Stimulated activated CD8-positive, alpha-beta memory T cell treated with anti-CD3 and anti-CD28 coated beads, Interleukin-15, amount 100 ng/mL, for 48 hours (primary cell): ENCODE data around the gene SLC6A6.

Experiments used
- DNase-seq, 2 donors: peaks; one replicate each; pipeline ENCODE4 v3.0.0-alpha.2; 2020; ENCODE audit warnings: low read depth in 2 of 2

The SLC6A6 gene

GRCh38 chr3:14372587-14372986 is 29.8 kb upstream of the SLC6A6 start:
- no peak for DNase-seq

- no peak for DNase-seq
Measured at GRCh38 chr3:14373753-14374376, 28.5 kb upstream of the SLC6A6 start.

DNA sequence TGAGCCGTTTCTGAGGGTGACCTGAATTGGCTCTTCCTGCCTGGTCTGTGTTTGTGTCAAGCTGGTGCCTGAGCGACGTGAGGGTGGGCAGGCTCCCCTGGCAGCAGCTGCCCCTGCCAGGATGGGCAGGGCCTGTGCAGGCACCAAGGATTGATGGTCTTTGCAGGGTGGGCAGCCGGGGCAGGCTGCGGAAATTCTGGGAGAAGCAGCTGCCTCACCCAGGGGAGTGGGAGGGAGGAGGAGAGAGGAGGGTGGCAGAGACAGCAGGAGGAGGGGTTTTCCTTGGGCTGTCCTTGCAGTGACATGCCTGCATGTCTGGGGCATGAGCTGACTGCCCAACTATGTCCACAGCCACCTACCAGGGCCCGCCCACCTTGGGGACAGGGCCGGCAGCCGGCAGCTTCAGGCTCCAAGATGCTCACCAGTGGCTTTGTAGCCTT is 27.9 kb upstream of the SLC6A6 start:
- no peak for DNase-seq

- DNase-seq, result no peak
Measured at GRCh38 chr3:14375192-14375591, 27.2 kb upstream of the SLC6A6 start.

GRCh38 chr3:14376348-14377043 is 25.9 kb upstream of the SLC6A6 start:
- no peak for DNase-seq

DNA sequence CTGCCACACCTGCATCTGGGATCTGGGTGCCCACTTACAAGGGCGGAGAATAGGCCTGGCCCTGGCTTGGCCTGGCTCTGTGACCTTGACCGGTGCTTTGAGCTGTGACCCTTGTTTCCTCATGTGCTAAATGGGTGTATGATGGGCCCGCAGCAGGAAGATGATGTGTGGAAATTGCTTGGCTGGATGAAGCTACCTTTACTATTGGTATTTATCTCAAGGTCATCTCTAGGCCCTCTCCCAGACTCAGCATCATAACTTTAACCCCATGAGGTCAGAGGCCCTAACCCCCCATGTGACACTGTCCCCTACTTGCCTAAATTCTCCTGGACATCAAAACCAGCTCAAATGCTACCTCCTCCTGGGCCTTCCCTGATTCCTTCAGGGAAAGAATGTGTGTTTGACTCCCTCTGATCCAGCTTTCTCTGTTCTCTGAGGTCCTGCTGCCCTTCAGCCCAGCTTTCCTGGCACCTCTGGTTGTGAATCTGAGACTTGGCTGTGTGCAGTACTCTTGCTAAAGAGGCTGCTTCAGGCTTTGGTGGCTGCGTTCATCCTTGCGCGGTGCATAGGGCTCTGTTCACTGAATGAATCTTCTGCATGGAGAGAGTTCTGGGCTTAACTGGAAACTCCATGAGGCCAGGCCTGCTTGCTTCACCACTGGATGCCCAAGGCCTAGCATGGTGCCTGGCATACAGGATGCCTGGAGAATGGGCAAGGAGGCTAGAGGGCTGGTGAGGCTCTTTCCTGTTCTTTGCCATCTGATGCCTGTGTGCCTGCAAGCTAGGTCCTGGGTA is 25.2 kb upstream of the SLC6A6 start:
- DNase-seq, result no peak

DNA sequence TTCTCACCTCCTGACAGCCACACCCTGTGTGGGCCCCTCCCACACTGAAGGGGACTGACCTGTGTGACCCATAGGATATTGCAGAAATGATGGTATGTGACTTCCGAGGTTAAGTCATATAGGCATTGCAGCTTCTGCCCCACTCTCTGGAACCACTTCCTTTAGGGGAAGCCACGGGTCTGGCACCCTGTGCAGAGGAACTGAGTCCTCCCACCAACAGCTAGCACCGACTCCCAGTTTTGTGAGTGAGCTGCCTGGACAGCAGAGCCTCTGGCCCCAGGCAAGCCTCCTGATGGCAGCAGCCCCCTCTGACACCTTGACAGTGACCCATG is 24.6 kb upstream of the SLC6A6 start:
- peak; percentile 23 to 32 for DNase-seq

DNA sequence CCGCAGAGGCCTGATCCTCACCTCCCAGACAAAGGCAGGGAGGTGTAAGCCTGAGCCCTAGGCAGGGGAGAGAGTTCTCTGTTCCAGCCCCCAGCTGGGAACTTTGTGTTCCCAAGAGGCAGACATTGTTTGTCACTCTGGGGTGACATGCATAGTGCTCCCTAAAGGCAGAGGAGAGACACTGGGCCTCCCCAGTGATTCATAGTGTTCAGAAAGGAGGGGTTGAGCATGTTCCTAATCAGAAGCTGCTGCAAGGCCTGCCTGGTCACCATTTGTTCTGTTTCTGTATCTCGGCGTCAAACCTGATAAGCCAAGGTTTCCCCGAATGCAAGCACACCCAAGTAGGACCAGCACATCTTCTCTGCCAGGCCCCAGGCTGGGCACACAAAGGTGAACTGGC is 24.0 kb upstream of the SLC6A6 start:
- DNase-seq, result no peak

DNA sequence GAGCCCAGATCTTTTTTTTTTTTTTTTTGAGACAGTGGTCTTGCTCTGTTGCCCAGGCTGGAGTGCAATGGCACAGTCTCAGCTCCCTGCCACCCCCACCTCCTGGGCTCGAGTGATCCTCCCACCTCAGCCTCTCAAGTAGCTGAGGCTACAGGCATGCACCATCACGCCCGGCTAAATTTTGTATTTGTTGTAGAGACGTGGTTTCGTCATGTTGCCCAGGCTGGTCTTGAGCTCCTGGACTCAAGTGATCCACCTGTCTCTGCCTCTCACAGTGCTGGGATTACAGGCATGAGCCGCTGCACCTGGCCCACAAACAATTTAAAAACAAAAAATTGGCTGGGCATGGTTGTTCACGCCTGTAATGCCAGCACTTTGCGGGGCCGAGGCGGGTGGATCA is 22.6 kb upstream of the SLC6A6 start:
- no peak for DNase-seq

DNA sequence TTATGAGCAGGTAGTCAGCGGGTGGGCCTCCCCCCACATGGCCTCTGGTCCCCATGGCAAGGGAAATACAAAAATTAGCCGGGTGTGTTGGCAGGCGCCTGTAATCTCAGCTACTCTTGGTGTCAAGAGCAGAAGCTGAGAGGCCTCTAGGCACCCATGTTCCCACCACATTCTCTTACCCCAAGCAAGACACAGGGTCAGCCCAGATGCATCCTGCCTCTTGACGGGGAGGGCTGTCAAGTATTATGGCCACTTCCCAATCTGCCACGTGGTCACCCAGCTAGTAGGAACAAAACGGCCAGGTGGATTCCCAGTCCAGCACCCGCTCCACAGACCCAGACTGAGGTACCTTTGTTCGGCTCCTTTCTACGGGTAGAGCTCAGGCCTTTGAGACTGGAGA is 16.2 kb upstream of the SLC6A6 start:
- DNase-seq, result no peak

DNA sequence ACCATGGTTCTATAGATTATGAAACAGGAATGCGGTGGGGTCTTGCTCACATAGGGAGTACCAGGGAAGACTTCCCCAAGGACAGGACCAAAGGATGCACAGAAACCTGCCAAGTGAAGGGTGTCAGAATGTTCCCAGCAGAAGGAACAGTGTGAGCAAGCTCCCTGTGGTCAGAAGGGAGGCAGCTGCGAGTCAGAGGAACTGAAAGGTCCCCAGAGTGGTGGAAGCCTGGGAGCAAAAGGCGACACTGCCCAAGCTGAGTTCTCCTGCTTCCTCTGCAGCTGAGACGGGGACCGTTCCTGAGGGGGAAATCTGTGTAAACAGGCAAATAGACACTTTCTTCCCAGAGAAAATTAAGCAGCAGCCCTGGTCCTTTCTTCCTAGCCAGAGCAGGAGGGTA is 14.2 kb upstream of the SLC6A6 start:
- DNase-seq, result no peak

GRCh38 chr3:14389166-14389606 is 13.2 kb upstream of the SLC6A6 start:
- DNase-seq, result no peak

DNA sequence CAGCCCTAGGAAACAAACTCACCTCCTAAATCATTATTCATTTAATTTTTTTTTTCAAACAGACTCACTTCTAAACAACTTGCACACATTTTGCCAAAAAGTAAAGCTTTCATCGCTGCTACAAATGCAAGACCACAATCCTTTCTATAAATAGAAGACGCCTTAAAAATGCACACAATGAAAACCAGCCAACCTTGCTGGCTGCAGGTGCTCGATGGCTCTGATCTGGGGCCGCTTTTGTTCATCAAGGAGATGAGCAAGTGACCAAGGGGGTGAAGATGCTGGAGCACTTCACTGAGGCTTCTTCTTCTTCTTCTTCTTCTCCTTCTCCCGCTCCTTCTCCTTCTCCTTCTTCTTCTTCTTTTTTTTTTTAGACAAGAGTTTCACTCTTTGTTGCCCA is 12.7 kb upstream of the SLC6A6 start:
- no peak for DNase-seq

- no peak for DNase-seq
Measured at GRCh38 chr3:14391033-14391432, 11.4 kb upstream of the SLC6A6 start.

DNA sequence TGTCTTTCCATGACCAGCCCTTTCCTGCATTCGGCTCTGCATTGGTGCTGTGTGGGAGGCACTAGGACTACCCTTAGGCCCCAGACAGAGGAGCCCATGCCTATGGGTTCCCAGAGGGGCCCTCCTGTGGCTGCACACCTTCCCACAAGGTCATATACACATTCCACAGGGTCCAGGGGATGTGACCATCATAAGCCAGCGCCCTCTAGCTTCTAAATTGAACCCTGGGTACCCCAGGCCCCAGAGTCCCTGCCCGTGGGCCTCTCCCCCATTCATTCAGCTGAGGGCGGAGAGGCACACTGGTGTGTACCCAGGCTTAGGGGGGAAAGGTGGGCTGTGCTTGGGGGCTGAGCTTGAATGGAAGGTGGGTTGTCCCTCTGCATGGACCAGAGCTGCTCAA is 10.2 kb upstream of the SLC6A6 start:
- no peak for DNase-seq

- no peak for DNase-seq
Measured at GRCh38 chr3:14392803-14393319, 9.5 kb upstream of the SLC6A6 start.

- DNase-seq, result no peak
Measured at GRCh38 chr3:14393440-14394106, 8.8 kb upstream of the SLC6A6 start.

- DNase-seq, result no peak
Measured at GRCh38 chr3:14396031-14396692, 6.2 kb upstream of the SLC6A6 start.

- DNase-seq, result no peak
Measured at GRCh38 chr3:14397046-14397445, 5.4 kb upstream of the SLC6A6 start.

- no peak for DNase-seq
Measured at GRCh38 chr3:14397531-14397930, 4.9 kb upstream of the SLC6A6 start.

DNA sequence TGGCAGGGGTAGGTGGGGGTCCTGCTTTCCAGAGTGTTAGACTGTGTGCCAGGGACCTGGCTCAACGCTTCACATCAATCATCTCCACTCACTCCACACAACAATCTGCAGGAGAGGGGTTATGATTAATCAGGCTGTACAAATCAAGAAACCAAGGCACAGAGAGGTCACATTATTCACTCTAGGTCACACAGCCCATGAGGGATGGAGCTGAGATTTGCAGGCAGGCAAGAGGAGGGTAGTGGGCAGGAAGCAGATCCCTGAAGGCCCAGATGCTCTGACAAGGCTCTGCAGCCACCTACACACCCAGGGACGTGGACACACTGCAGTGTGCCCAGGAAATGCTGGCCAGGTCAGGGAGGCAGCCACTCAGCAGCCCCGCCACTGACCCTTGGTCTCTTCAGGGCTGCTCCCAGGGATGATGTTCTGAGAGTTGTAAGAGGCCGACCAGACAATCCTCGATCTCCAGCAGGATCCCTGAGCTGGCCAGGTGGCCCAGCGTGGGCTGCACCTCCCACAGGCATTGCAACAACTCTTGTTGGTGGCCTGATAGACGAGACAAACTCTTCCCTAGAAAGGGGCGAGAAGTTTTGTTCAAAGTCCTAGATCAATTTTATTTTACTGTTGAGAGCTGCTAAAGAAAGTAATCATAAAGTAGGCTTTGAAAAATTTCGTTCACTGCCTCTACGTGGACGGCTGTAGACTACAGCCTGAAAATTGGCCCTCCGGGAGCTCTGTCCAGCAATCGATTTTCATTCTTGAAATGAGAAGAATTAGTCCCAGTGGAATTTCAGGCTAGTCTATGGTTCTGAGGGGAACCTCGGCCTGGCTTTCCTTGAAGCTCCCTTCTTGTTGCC is 4.2 kb upstream of the SLC6A6 start:
- DNase-seq, result no peak
